Measurements from ENCODE around the gene PTPRT. TPM values are rescaled to one million over a fixed set of nuclear protein-coding genes. Genes with fewer than 3 reads are reported as not detected.

The PTPRT gene
- total and polyA plus RNA-seq, 9 donors = under 0.01 to 3.2 (median 0.22) TPM; not detected in 1

GRCh38 chr20:42792052-42792451, 397.7 kb downstream of the PTPRT start:
- no peak for TF ChIP-seq POLR2A (IDR thresholded peaks at IDR 0.05)
- no peak for TF ChIP-seq EP300 (IDR thresholded peaks at IDR 0.05)
- WGBS, 3 donors = 80 to 85% (median 81%) methylated on average over 1 of the region's 1 CpG
- no peak for DNase-seq
- no peak overlapping the region for H3K4me3 ChIP-seq
- no peak overlapping the region for H3K27ac ChIP-seq
- H3K9me3 ChIP-seq = no peaks in the 10 kb centered on the region
- no peaks in the 10 kb centered on the region for H3K4me1 ChIP-seq (ENCODE audit: insufficient read depth)
- intact Hi-C loops (cut with DNase I) = no loop called here
- H3K27me3 ChIP-seq = no peaks in the 10 kb centered on the region
- H3K36me3 ChIP-seq = no peaks in the 10 kb centered on the region

GRCh38 chr20:42790111-42790510, 399.6 kb downstream of the PTPRT start:
- no peaks in the 10 kb centered on the region for H3K4me1 ChIP-seq (ENCODE audit: insufficient read depth)
- no peak overlapping the region for H3K27ac ChIP-seq
- TF ChIP-seq EP300 (IDR thresholded peaks at IDR 0.05) = no peak
- TF ChIP-seq CTCF (IDR thresholded peaks at IDR 0.05) = no peak
- H3K36me3 ChIP-seq = no peaks in the 10 kb centered on the region
- no peak overlapping the region for H3K4me3 ChIP-seq
- WGBS, 3 donors = 1 to 6% (median 3%) methylated on average over 2 of the region's 2 CpGs
- intact Hi-C loops (cut with DNase I) = no loop called here
- no peak for DNase-seq
- no peaks in the 10 kb centered on the region for H3K9me3 ChIP-seq
- no peaks in the 10 kb centered on the region for H3K27me3 ChIP-seq

GRCh38 chr20:42788707-42789106, 401.0 kb downstream of the PTPRT start:
- Histone ChIP-seq H3K9me3 (no peaks in the 10 kb centered on the region), H3K4me1 (ENCODE audit: insufficient read depth) (no peaks in the 10 kb centered on the region), H3K4me3 (no peak overlapping the region), H3K27me3 (no peaks in the 10 kb centered on the region), H3K36me3 (no peaks in the 10 kb centered on the region), H3K27ac (no peak overlapping the region)
- WGBS, 3 donors = 43 to 76% (median 60%) methylated on average over 5 of the region's 5 CpGs
- no peak for TF ChIP-seq EP300 (IDR thresholded peaks at IDR 0.05)
- no peak for TF ChIP-seq CTCF (IDR thresholded peaks at IDR 0.05)
- TF ChIP-seq POLR2A (IDR thresholded peaks at IDR 0.05) = no peak
- DNase-seq = no peak
- intact Hi-C loops (cut with DNase I) = no loop called here

- no peaks in the 10 kb centered on the region for H3K9me3 ChIP-seq
- intact Hi-C loops (cut with DNase I) = no loop called here
- no peaks in the 10 kb centered on the region for H3K4me1 ChIP-seq (ENCODE audit: insufficient read depth)
- 68 to 81% (median 76%) methylated on average over 4 of the region's 4 CpGs for WGBS, 3 donors
- H3K36me3 ChIP-seq = no peaks in the 10 kb centered on the region
- H3K4me3 ChIP-seq = no peak overlapping the region
- TF ChIP-seq POLR2A (IDR thresholded peaks at IDR 0.05) (no peak), CTCF (IDR thresholded peaks at IDR 0.05) (no peak), EP300 (IDR thresholded peaks at IDR 0.05) (no peak)
- H3K27me3 ChIP-seq = no peaks in the 10 kb centered on the region
- DNase-seq = no peak
- no peak overlapping the region for H3K27ac ChIP-seq
Measured at GRCh38 chr20:42785041-42785440, 404.7 kb downstream of the PTPRT start.

- no peak for TF ChIP-seq POLR2A (IDR thresholded peaks at IDR 0.05)
- no peak for TF ChIP-seq CTCF (IDR thresholded peaks at IDR 0.05)
- no peak for TF ChIP-seq EP300 (IDR thresholded peaks at IDR 0.05)
- 78 to 93% (median 85%) methylated on average over 1 of the region's 1 CpG for WGBS, 3 donors
- Histone ChIP-seq H3K27me3 (no peaks in the 10 kb centered on the region), H3K4me3 (no peak overlapping the region), H3K36me3 (no peaks in the 10 kb centered on the region), H3K4me1 (ENCODE audit: insufficient read depth) (no peaks in the 10 kb centered on the region), H3K27ac (no peak overlapping the region), H3K9me3 (no peaks in the 10 kb centered on the region)
- no peak for DNase-seq
- intact Hi-C loops (cut with DNase I) = no loop called here
Measured at GRCh38 chr20:42779216-42779615, 410.5 kb downstream of the PTPRT start.

Measured in ovary (tissue), 9 donors.